DOHH2 (cell line): ENCODE data around the gene NTMT1.

Experiments
- H3F3A ChIP-seq: fragments of 200-600 bp; sonication (generic), shearing (Covaris generic); 2 replicates; pipeline ENCODE4 v1.6.0; 2016; ENCODE audit warnings: antibody characterized with exemption, mild to moderate bottlenecking; ENCODE audit not compliant: control insufficient read depth, insufficient read depth
- H3K27ac ChIP-seq: fragments of 200-600 bp; sonication (generic); 2 replicates; pipeline ENCODE4 v1.5.1; 2014; ENCODE audit warnings: low read depth, mild to moderate bottlenecking, low read length, moderate library complexity
- H3K27me3 ChIP-seq: fragments of 200-600 bp; sonication (generic); 2 replicates; pipeline ENCODE4 v1.6.1; 2014; ENCODE audit warnings: mild to moderate bottlenecking, low read length, mixed read lengths; ENCODE audit not compliant: control insufficient read depth
- H3K36me3 ChIP-seq: fragments of 200-600 bp; sonication (generic); 2 replicates; pipeline ENCODE4 v1.6.1; 2014; ENCODE audit warnings: mild to moderate bottlenecking, low read length, moderate library complexity, mixed read lengths; ENCODE audit not compliant: control insufficient read depth
- H3K4me1 ChIP-seq: fragments of 200-600 bp; sonication (generic); 2 replicates; pipeline ENCODE4 v1.6.1; 2014; ENCODE audit warnings: mild to moderate bottlenecking, low read length, mixed read lengths; ENCODE audit not compliant: control insufficient read depth
- H3K4me2 ChIP-seq: fragments of 200-600 bp; sonication (generic); 2 replicates; pipeline ENCODE4 v1.6.0; 2014; ENCODE audit warnings: mild to moderate bottlenecking, low read length, moderate library complexity
- H3K4me3 ChIP-seq: fragments of 200-600 bp; sonication (generic); 2 replicates; pipeline ENCODE4 v1.5.1; 2014; ENCODE audit warnings: mild to moderate bottlenecking, low read length, mixed read lengths
- H3K79me2 ChIP-seq: fragments of 200-600 bp; sonication (generic); 2 replicates; pipeline ENCODE4 v1.6.1; 2014; ENCODE audit warnings: mild to moderate bottlenecking, low read length, mixed read lengths; ENCODE audit not compliant: control insufficient read depth
- H3K9me2 ChIP-seq: fragments of 200-600 bp; sonication (generic); replicated peaks from 2 replicates; pipeline ENCODE4 v1.6.1; 2014; ENCODE audit warnings: mild to moderate bottlenecking, low read length, mixed read lengths; ENCODE audit not compliant: control insufficient read depth
- H3K9me3 ChIP-seq: fragments of 200-600 bp; sonication (generic); 2 replicates; pipeline ENCODE4 v1.6.1; 2014; ENCODE audit warnings: antibody characterized with exemption, low read length, mixed read lengths; ENCODE audit not compliant: control insufficient read depth, insufficient read depth
- H4K20me1 ChIP-seq: fragments of 200-600 bp; sonication (generic); 2 replicates; pipeline ENCODE4 v1.6.0; 2014; ENCODE audit warnings: low read depth, mild to moderate bottlenecking, antibody characterized with exemption, low read length, moderate library complexity; ENCODE audit not compliant: control insufficient read depth, insufficient read depth
- EZH2phosphoT487 ChIP-seq: fragments of 200-600 bp; sonication (generic); IDR thresholded peaks from 2 replicates; pipeline ENCODE4 v1.6.1; 2017; ENCODE audit warnings: borderline replicate concordance, mild to moderate bottlenecking, antibody characterized with exemption, low read length, moderate library complexity, mixed read lengths
- TF ChIP-seq, protein P1 (sequence below): fragments of 200-600 bp; sonication (generic); IDR thresholded peaks from one replicate; pipeline ENCODE4 v1.5.1; 2014; ENCODE audit warnings: antibody characterized with exemption, mild to moderate bottlenecking, low read depth, low read length; ENCODE audit not compliant: poor library complexity, severe bottlenecking

Gene NTMT1

DNA sequence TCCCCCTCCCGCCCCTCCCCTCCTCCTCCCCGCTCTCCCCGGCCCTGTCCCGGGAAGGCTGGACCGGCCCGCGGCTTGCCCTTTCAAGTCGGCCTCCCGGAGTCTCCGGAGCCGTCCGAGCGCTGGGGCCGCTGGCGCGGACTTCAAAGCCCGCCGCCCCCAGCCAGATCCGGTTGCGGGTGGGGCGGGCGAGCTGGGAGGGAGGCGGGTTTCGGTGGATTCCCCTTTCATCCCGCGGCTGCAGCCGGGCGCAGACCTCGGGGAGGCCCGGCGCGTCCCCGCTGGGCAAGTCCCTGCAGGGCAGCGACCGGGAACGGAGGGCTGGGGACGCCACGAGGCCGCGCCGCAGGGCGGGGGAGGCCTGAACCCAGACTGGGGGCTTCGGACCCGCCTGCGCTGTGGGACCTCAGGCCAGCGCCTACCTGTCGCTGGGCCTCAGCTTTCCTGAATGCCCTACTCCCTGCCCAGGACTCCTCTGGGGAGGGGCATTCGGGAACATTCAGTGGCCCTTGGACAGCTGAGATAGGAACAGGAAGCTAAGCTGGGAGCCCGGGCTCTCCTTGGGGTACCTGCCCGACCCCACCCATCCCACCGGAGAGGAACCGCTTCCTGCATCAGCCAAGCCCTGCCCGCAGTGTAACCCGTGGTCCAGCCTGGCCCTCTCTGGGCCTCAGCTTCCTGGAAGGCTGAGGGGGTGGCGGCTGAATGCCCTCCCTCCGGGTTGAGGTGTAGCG is 28.4 kb upstream of the NTMT1 start:
- no peak overlapping the region for H3K27ac ChIP-seq
- no peaks in the 10 kb centered on the region for H3K9me3 ChIP-seq
- TF ChIP-seq, protein P1, sequence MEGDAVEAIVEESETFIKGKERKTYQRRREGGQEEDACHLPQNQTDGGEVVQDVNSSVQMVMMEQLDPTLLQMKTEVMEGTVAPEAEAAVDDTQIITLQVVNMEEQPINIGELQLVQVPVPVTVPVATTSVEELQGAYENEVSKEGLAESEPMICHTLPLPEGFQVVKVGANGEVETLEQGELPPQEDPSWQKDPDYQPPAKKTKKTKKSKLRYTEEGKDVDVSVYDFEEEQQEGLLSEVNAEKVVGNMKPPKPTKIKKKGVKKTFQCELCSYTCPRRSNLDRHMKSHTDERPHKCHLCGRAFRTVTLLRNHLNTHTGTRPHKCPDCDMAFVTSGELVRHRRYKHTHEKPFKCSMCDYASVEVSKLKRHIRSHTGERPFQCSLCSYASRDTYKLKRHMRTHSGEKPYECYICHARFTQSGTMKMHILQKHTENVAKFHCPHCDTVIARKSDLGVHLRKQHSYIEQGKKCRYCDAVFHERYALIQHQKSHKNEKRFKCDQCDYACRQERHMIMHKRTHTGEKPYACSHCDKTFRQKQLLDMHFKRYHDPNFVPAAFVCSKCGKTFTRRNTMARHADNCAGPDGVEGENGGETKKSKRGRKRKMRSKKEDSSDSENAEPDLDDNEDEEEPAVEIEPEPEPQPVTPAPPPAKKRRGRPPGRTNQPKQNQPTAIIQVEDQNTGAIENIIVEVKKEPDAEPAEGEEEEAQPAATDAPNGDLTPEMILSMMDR, result no peak
- no peak for TF ChIP-seq EZH2phosphoT487
- H3K27me3 ChIP-seq, result peaks cover 38% of the 10 kb centered on the region
- H3K9me2 ChIP-seq, result no peaks in the 10 kb centered on the region
- H3K4me2 ChIP-seq, result no peak overlapping the region
- no peaks in the 10 kb centered on the region for H3K36me3 ChIP-seq
- no peaks in the 10 kb centered on the region for H4K20me1 ChIP-seq
- H3K4me3 ChIP-seq, result no peak overlapping the region
- H3K79me2 ChIP-seq, result no peaks in the 10 kb centered on the region
- H3K4me1 ChIP-seq, result peaks cover 8% of the 10 kb centered on the region
- H3F3A ChIP-seq, result no peaks in the 10 kb centered on the region

DNA sequence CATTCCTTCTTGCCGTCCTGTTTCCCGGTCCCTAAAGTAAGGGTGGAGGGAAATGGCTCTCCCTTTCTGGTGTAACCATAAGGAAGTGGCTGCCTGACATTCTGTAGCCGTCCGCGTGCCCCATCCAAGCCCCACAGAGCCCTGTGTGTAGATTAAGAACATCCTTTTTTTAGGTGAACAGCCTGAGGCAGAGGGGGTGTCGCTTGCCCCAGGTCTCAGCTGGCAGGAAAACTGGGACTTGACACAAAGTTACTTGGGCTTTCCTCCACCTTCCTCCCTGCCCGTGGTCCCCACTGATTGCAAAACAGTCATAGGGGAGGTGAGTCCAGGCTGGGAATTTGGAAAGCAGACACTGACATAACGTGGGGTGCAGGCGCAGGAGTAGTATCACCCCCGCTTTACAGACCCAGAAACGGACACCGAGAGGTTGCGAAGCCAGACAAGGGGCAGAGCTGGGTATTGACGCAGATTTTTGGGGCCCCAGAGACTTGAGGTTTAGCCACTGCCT is 27.8 kb upstream of the NTMT1 start:
- H3K4me3 ChIP-seq, result no peak overlapping the region
- TF ChIP-seq, protein P1, result no peak
- no peak for TF ChIP-seq EZH2phosphoT487
- peaks cover 38% of the 10 kb centered on the region for H3K27me3 ChIP-seq

DNA sequence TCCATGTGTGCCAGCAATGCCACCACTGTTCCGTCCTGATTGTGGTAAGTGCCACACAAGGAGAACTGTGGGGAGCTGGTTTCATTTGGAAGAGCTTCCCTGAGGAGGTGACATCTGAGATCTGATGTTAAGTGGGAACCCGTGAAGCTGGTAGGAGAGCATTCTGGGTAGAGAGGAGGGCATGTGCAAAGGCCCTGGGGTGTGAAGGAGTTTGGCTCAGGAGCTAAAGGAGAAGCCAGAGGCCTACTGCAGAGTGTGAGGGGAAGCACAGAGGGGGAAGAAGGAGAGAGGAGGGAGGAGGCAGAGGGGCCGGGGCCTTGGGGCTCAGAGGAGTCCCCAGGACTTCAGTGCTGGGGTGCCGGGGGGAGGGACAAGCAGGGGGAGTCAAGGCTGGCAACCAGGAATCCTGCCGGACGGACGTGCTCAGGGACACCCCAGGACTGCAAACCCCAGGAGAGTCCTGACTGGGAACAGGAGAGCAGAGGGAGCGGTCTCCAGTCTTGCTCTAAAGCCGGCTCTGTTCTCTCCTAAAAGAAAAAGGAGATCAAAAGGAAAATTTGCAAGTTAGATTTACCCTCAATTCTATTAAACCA is 24.8 kb upstream of the NTMT1 start:
- Histone ChIP-seq H3K27ac (no peak overlapping the region), H3K9me2 (no peaks in the 10 kb centered on the region), H3K27me3 (peaks cover 23% of the 10 kb centered on the region), H3K4me3 (no peak overlapping the region), H3K36me3 (no peaks in the 10 kb centered on the region), H3F3A (no peaks in the 10 kb centered on the region), H3K4me1 (peaks cover 18% of the 10 kb centered on the region), H3K9me3 (no peaks in the 10 kb centered on the region), H3K4me2 (no peak overlapping the region), H4K20me1 (no peaks in the 10 kb centered on the region), H3K79me2 (no peaks in the 10 kb centered on the region)
- TF ChIP-seq EZH2phosphoT487, result no peak
- TF ChIP-seq, protein P1, result no peak

More for the DNA sequence above, 27.8 kb upstream of the NTMT1 start:
- no peak overlapping the region for H3K4me2 ChIP-seq
- H4K20me1 ChIP-seq, result no peaks in the 10 kb centered on the region
- no peaks in the 10 kb centered on the region for H3F3A ChIP-seq
- no peaks in the 10 kb centered on the region for H3K36me3 ChIP-seq
- no peak overlapping the region for H3K27ac ChIP-seq
- H3K9me3 ChIP-seq, result no peaks in the 10 kb centered on the region
- peaks cover 14% of the 10 kb centered on the region for H3K4me1 ChIP-seq
- no peaks in the 10 kb centered on the region for H3K9me2 ChIP-seq
- H3K79me2 ChIP-seq, result no peaks in the 10 kb centered on the region
